ENCODE measurements around the gene EXD3. TPM values are rescaled to one million over a fixed set of nuclear protein-coding genes. Genes with fewer than 3 reads are reported as not detected.
A peak's percentile ranks its signal among the peaks of the same experiment; 100 is the strongest.

EXD3 gene
- polyA plus RNA-seq, 2 of the 4 experiments (the other 2 are of a cell fraction) = 3.4 to 4.5 TPM

DNA sequence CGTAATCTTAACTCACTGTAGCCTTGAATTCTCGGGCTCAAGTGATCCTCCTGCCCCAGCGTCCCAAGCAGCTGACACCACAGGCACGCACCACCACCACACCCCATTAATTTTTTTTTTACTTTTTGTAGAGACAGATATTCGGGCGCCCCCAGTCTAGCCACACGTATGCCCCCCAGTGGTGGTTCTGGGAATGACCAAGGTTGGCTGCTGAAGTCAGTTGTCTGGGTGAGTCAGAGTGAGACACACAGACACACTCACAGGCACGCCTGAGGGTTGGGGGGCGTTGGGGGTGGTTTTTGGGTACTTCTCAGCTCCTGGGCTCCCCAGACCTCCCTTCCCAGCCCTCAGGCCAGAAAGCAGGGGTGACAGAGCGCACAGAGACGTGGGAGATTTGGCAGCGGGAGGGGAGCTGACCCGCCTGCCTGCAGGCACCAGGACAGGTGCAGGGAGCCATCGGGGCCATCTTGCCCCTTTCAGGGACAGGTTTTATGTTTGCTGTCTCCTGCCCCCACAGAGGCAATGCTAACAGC lies 22.4 kb upstream of the EXD3 start (continued):
- TF ChIP-seq, protein P1, sequence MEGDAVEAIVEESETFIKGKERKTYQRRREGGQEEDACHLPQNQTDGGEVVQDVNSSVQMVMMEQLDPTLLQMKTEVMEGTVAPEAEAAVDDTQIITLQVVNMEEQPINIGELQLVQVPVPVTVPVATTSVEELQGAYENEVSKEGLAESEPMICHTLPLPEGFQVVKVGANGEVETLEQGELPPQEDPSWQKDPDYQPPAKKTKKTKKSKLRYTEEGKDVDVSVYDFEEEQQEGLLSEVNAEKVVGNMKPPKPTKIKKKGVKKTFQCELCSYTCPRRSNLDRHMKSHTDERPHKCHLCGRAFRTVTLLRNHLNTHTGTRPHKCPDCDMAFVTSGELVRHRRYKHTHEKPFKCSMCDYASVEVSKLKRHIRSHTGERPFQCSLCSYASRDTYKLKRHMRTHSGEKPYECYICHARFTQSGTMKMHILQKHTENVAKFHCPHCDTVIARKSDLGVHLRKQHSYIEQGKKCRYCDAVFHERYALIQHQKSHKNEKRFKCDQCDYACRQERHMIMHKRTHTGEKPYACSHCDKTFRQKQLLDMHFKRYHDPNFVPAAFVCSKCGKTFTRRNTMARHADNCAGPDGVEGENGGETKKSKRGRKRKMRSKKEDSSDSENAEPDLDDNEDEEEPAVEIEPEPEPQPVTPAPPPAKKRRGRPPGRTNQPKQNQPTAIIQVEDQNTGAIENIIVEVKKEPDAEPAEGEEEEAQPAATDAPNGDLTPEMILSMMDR (IDR thresholded peaks at IDR 0.05) = peak; percentile 79
- TF ChIP-seq RARB (CRISPR knock-in tag; IDR thresholded peaks at IDR 0.05) (no peak), ZSCAN20 (CRISPR knock-in tag; IDR thresholded peaks at IDR 0.05) (no peak)

DNA sequence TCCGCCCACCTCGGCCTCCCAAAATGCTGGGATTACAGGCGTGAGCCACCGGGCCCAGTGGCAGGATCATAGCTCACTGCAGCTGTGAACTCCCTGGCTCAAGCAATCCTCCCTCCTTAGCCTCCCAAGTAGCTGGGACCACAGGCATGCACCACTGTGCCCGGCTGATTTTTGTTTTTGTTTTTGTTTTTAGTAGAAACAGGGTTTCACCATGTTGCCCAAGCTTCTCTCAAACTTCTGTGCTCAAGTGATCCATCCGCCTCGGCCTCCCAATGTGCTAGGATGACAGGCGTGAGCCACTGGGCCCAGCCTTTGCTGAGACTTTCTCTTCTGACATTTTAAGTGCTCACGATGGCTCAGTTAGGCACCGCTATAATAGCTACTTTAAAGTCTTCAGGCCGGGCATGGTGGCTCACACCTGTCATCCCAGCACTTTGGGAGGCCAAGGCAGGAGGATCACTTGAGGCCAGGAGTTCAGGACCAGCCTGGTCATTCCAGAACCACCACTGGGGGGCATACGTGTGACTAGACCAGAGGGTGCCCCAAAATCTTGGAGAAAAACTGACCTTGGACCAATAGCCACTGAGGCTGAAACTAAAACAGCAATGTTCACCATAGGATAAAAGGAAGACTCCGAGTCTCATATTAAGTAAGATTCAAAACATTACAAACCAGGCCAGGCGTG lies 21.3 kb upstream of the EXD3 start:
- DNase-seq (ENCODE audit: low read depth in 1 of 2, low spot score in 1 of 2) (no peak), FAIRE-seq (no peak), ATAC-seq (no peak)
- H3K4me2 ChIP-seq = no peak overlapping the region
- no peaks in the 10 kb centered on the region for H3K9me3 ChIP-seq
- ChIA-PET CTCF (interaction anchor here (1.0 to 7.6 kb wide), 13 partner anchors 7 to 157 kb away, joined by 3 to 98 read pairs (median 9); partner anchors contain the start of genes EXD3, NOXA1, NRARP and NSMF), POLR2A (interaction anchor here (1.0 kb wide), 2 partner anchors 15 to 21 kb away, joined by 4 read pairs; partner anchors contain the start of genes EXD3, NOXA1 and NSMF)
- no peak overlapping the region for H3K4me3 ChIP-seq
- peaks cover 10% of the 10 kb centered on the region for H3K4me1 ChIP-seq
- 82% methylated on average over 13 of the region's 14 CpGs for WGBS (ENCODE audit: missing lambda C conversion rate)
- no peak for TF ChIP-seq MAFK (IDR thresholded peaks at IDR 0.05; ENCODE audit: partially characterized antibody)
- H3K27ac ChIP-seq = no peak overlapping the region

DNA sequence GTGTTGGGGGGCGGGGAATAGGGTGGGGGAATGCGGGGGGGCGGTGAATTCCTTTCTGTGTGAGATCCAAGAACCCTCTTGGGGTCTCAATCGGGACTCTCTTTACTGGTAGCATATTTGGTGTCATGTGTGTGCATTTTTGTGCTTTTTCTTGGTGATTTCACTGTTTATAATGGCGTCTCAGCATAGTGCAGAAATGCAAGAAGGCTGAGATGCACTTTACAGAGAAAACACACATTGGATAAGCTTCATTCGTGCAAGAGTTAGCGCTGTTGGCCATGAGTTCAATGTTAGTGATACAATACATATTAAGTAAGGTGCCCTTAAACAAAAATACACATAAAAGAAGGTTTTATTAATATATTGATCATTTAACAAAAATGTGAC lies 19.0 kb upstream of the EXD3 start:
- DNase-seq (ENCODE audit: low read depth in 1 of 2, low spot score in 1 of 2) (no peak), FAIRE-seq (no peak), ATAC-seq (peak in 1 of 2 experiments; percentile 4; a peak in 2 of 6 replicates)
- peak overlapping the region; percentile 79 for H3K4me2 ChIP-seq
- no peaks in the 10 kb centered on the region for H3K9me3 ChIP-seq
- WGBS (ENCODE audit: missing lambda C conversion rate) = 10% methylated on average over 6 of the region's 7 CpGs
- TF ChIP-seq HOXB13 (CRISPR knock-in tag; IDR thresholded peaks at IDR 0.05; ENCODE audit: low read depth) (no peak), HOXB5 (CRISPR knock-in tag; IDR thresholded peaks at IDR 0.05) (no peak), CBX2 (IDR thresholded peaks at IDR 0.05; ENCODE audit: borderline replicate concordance, low read depth) (no peak), EP300 (IDR thresholded peaks at IDR 0.05) (no peak), ZFP36 (IDR thresholded peaks at IDR 0.05; ENCODE audit: borderline replicate concordance, partially characterized antibody) (no peak), GATA3 (IDR thresholded peaks at IDR 0.05; ENCODE audit: borderline replicate concordance) (no peak), EHF (CRISPR knock-in tag; IDR thresholded peaks at IDR 0.05) (no peak), SREBF2 (IDR thresholded peaks at IDR 0.05) (no peak), RCOR1 (IDR thresholded peaks at IDR 0.05; ENCODE audit: low read depth, low read length) (no peak), NPAS2 (CRISPR knock-in tag; IDR thresholded peaks at IDR 0.05; ENCODE audit: borderline replicate concordance) (no peak), CBX8 (IDR thresholded peaks at IDR 0.05) (no peak), POLR2A (IDR thresholded peaks at IDR 0.05; ENCODE audit: low read length) (no peak), NFE2L2 (conservative IDR thresholded peaks at IDR 0.05; ENCODE audit: low read length) (no peak), POLR2AphosphoS2 (conservative IDR thresholded peaks at IDR 0.05; ENCODE audit: low read length) (no peak), FOSB (CRISPR knock-in tag; IDR thresholded peaks at IDR 0.05) (no peak), PHF8 (IDR thresholded peaks at IDR 0.05; ENCODE audit: borderline replicate concordance, low read depth) (no peak)
- TF ChIP-seq, protein P2, sequence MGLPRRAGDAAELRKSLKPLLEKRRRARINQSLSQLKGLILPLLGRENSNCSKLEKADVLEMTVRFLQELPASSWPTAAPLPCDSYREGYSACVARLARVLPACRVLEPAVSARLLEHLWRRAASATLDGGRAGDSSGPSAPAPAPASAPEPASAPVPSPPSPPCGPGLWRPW (IDR thresholded peaks at IDR 0.05) = no peak
- peak overlapping the region; percentile 59 for H3K4me3 ChIP-seq
- H3K4me1 ChIP-seq = peaks cover 10% of the 10 kb centered on the region
- H3K27ac ChIP-seq = peak overlapping the region; percentile 51 to 81; a peak in 5 of 6 replicates
- POLR2A ChIA-PET = interaction anchor here (0.5 to 1.1 kb wide), 3 partner anchors 19 to 54 kb away, joined by 3 to 6 read pairs (median 5); partner anchors contain the start of genes EXD3 and NOXA1
- CTCF ChIA-PET = interaction anchor here (1.0 to 7.6 kb wide), 5 partner anchors 11 to 140 kb away, joined by 3 to 98 read pairs (median 25); partner anchors contain the start of genes EXD3, NOXA1 and NRARP
